Measurements from ENCODE around the gene ASCC3. TPM values are rescaled to one million over a fixed set of nuclear protein-coding genes. Genes with fewer than 3 reads are reported as not detected.

Gene ASCC3
- total RNA-seq, 1 donor from 2014 or later, result 66.6 TPM

GRCh38 chr6:100465701-100466409 lies 415.3 kb downstream of the ASCC3 start:
- DNase-seq (ENCODE audit: low spot score), result no peak

DNA sequence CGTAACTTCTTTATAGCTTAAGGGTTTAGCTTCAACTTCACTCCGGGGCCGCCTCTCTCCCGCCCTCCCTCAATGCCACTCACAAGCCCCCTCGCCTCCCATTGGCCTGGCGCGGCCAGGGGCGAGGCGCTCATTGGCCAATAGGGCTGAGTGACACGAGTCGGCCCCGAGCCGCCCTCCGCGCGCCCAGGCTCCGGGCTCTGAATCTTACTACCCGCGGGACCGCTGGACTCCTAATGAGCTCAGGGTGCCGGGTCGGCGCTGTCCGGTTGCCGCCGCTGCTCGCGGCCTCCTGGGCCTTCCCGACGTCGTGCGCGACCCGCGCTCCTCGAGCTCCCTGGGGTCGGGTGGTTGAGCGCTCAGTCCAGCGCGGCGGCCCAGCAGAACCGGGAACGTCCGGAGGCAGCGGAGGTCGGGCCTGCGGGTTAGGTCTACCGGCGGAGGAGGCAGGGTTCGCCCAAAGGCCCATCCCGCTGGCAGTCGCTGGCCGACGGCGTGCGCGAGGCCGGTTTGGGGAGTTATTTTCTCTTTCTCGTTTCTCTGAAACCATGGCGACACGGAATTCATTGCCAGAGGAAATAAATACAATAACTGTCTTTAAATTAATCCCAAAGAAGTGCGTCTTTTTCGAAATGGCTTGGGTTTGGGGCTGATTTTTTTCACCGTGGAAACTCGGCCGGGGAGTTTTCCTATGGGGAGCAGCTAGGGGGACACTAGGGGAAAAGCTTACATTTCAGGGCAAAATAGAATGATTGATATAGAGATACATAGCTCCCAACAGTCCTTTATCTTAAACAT lies 416.0 kb downstream of the ASCC3 start, which contains the start of gene SIM1:
SIM1 (minus strand) TSS at position 19 of the 798 bp plus-strand sequence. CDS start 1,453 bp downstream, outside the sequence.
- peak; percentile 68 for DNase-seq (ENCODE audit: low spot score)

DNA sequence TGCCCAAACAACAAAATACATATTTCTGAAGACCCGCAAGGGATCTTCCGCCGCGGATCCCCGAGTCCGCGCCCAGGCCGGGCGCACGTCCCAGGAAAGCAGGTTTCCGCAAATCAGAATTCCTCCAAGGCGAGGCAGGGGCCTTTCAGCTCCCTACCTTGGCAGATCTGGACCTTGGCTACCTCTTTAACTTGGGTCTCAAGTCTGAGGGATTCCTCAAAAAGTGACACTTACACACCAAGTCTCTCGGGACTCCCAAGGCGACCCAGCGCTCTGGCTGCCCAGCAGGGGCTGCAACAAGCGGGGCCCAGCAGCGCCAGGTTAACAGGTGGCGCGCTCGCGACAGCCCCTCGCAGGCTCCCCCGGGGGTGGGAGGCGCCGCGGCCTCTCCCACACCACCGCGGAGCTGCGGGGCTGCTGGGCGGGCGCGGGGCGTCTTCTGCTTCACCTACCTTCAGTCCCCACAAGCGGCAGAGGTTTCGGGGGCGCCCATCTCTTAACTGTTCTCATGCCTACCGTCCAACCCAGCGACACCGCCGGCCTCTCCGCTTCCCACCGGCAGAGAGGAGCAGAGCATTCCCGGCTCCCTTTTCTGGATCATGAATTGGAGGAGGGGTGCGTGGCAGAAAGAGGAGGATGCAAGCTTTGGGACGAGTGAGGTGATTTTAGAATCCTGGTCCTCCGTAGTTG lies 416.8 kb downstream of the ASCC3 start:
- no peak for DNase-seq (ENCODE audit: low spot score)

- no peak for DNase-seq (ENCODE audit: low spot score)
Observed at GRCh38 chr6:100463630-100464161, 417.4 kb downstream of the ASCC3 start.

DNA sequence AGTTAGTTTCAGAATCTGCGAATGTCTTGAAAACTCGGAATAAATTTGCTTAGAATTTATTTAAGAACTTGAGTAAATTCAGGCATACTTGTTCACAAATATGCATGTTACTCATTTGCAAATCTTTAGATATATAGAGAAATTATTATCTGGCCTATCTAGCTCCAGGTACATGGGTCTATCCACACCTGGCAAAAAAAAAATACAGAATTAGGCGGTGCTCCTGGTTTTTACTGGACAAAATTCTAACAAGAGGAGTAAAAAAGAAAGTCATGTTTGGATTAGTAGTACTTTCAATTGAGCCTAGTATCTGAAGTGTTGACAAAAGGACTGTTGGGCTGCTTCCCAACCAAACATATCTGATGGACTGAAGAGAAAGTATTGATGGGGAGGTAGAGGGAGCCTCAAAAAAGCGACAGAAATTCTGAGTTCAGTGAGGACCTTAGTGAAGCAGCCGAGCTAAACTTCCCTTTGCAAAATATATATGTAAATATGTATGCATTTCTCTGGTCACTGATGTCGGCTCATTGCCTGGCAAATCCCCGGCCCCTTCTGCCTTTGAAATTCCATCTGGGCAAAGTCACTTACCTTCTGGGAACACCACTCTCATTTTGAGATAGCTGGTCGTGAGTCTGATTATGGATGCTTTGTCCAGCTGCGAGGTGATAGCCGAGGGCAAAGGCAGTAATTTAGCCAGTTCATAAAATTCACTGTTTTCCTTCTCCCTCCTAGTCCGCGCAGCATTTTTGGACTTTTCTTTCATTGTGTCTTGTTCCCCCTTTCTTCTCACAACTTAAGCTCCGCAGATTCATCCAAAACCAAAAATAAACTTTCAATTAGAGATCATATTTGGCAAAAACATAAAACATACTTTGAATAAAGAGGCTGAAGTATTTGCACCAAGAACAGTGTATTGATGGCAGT lies 418.2 kb downstream of the ASCC3 start:
- DNase-seq (ENCODE audit: low spot score), result no peak

DNA sequence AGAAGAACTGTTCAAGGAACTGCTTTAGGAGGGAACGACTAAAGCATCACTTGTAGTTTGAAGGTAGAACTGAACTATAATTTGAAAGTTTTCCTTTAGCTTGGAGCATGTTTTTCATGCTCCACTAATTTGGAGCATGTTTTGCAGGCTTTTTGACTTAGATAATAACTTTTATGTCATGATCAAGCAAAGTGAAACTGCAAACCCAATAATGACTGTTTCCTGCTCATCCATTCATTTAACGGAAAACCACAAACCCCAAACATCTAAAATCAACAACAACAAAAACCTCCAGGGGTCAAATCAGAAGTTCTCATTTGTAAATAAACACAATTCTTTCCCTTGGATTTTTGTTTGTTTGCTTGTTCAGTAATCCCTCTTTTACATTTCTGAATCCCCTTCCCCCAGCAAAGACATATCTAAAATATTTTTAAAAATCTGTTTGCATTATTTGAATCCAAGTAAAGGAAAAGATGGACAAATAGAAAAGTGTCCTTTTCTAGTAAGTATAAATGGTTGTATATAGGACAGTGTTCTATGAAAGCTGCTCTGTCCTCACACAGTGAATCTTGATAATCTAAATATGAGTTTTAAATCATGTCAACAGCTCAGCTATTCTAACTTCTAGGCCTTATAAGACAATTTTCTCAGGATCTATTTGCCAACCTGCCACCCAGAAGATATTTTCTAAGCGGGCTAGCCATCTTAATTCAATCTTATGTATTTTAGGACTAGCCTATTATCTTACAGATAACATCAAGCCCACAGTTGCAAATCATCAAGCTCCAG lies 419.0 kb downstream of the ASCC3 start:
- no peak for DNase-seq (ENCODE audit: low spot score)

GRCh38 chr6:100461278-100461916 lies 419.7 kb downstream of the ASCC3 start:
- no peak for DNase-seq (ENCODE audit: low spot score)

- no peak for DNase-seq (ENCODE audit: low spot score)
Observed at GRCh38 chr6:100460650-100461204, 420.4 kb downstream of the ASCC3 start.

DNA sequence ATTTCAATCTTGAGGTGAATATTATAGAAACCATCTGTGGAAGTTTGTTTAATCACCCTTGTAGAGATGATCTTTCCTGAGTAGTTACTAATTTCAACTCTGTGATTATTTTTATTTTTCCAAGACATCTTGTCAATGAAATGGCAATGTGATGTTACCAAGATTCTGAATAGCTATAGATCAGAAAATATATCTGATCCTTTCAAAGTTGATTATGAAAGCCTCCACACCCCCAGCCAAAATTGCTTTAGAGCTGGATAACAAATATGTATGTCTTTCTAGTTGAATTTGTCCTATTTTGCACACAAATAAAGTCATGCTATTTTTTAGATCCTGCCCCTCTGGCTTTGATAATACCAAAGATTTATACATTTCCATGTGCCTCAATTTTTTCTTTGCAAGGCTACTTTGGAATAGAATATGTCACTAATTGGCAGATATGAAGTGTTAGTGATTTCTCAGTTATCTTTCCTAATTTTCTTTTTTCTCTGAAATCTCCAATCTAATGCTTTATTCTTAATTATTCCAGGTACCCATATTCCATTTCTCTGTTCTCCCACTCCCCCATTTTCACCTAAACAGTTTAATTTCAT lies 421.4 kb downstream of the ASCC3 start:
- no peak for DNase-seq (ENCODE audit: low spot score)

DNA sequence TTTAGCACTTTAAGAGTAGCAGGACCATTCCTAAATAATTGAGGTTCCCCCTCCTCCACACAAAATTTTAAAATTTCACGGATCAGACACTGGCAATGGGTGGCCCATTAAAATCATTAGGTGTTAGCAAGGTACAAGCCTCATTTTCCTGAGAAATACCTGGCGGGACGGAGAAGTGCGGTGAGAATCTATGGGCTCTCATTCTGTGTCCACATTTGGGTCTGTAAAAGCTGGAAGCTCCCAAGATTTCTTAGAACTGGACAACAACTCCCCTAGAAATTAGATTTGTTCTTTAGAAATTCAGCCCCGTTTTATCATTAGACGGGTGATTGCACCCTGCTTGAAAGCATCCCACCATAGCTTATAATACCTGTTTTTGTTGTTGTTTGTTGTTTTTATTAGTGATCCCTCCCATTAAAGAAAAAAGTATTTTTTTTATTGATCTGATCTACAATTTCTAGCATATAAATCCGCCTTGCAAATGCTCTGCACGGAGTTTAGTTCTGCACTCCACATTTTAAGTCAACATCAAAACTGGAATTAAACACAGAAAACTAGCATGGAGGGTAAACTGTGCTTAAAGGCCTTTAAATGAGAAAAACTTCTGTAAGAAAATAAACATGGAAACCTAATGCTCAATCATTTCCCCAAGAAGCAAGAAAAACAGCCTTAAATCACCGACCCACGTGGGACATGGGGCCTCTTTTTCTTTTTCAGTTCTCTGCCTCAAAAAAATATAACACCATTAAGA lies 422.1 kb downstream of the ASCC3 start:
- no peak for DNase-seq (ENCODE audit: low spot score)
